ENCODE measurements around the gene GSDME. TPM values are rescaled to one million over a fixed set of nuclear protein-coding genes. Genes with fewer than 3 reads are reported as not detected.

The GSDME gene
- total RNA-seq, 4 donors from 2014 or later, result 5.3 to 15.7 (median 10.6) TPM

DNA sequence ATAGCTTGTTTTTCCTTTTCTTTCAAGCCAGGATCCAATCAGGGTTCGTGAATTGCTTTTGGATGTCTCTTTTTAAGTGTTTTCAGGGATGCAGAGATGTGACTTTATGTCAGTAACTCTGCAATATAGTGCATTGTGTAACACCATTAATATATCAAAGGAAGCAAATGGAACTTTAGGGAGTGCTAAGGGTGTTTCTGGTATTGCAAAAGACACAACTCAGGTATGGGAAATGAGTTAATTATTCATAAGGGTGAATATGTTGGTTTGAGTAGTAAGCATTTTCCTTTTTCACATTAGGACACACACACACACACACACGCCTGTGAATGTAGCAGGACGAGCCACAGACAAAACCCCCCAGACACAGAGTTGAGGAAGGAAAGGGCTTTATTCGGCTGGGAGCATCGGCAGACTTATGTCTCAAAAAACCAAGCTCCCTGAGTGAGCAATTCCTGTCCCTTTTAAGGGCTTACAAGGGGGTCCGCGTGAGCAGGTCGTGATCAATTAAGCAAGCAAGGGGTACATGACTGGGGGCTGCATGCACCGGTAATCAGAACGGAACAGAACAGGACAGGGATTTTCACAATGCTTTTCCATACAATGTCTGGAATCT, 31.8 kb upstream of the GSDME start:
- Histone ChIP-seq H3K4me1 (no peaks in the 10 kb centered on the region), H3K27me3 (no peaks in the 10 kb centered on the region), H3K36me3 (no peaks in the 10 kb centered on the region), H3K9me3 (peaks cover 0 to 5% (median 0%) of the 10 kb centered on the region in 4 donors), H3K27ac (no peak overlapping the region), H3K4me3 (no peak overlapping the region)
- 91 to 92% methylated on average over 10 of the region's 10 CpGs for WGBS, 2 donors
- no peak for TF ChIP-seq POLR2A (IDR thresholded peaks at IDR 0.05)
- DNase-seq (ENCODE audit: low spot score in 2 of 2), result no peak

DNA sequence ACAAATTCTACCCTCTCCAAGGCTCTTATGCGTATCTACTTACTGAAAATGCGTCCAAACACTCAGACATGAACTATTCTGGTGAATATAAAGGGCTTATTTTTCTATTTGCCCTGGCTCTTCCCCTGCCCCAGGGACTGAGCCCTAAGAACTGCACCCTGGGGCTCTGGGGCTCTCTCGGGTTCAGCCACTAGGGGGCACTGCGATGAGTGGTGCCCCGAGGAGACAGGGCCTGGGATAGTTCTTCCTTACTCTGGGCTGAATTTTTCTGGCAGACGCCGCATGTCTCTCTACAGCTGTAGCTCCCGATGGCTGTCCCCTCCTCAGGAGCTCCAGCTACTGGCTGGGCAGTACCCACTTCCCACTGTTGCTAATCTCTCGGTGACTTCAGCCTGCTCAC, 30.8 kb upstream of the GSDME start:
- DNase-seq (ENCODE audit: low spot score in 2 of 2), result no peak
- Histone ChIP-seq H3K27ac (no peak overlapping the region), H3K36me3 (no peaks in the 10 kb centered on the region), H3K9me3 (peaks cover 0 to 5% (median 0%) of the 10 kb centered on the region in 4 donors), H3K27me3 (no peaks in the 10 kb centered on the region), H3K4me3 (no peak overlapping the region), H3K4me1 (no peaks in the 10 kb centered on the region)
- 91 to 94% methylated on average over 6 to 9 of the region's 9 CpGs for WGBS, 2 donors
- no peak for TF ChIP-seq EP300 (IDR thresholded peaks at IDR 0.05)

DNA sequence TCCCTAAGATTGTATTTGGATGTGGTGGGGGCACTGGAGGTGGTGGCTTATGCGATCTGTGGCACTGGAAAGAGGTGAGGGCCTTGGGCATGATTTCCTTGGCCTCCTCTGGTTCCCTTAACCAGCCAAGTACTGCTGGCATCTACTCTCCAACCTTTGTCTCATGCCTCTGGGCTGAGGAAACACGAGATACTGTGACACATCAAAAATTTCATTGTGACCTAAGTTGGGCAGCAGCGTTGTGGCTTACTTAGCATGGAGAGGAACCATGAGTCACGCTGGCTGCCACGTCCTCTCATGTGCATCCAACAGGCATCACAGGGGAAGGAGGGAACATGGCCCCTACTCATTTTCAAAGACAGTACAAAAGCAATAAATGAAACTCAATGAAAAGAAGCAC, 29.7 kb upstream of the GSDME start:
- Histone ChIP-seq H3K27me3 (no peaks in the 10 kb centered on the region), H3K4me1 (no peaks in the 10 kb centered on the region), H3K4me3 (no peak overlapping the region), H3K9me3 (peaks cover 0 to 5% (median 0%) of the 10 kb centered on the region in 4 donors), H3K27ac (no peak overlapping the region), H3K36me3 (no peaks in the 10 kb centered on the region)
- WGBS, 2 donors, result 58 to 78% methylated on average over 5 of the region's 5 CpGs
- DNase-seq (ENCODE audit: low spot score in 2 of 2), result no peak
- TF ChIP-seq, protein P1, sequence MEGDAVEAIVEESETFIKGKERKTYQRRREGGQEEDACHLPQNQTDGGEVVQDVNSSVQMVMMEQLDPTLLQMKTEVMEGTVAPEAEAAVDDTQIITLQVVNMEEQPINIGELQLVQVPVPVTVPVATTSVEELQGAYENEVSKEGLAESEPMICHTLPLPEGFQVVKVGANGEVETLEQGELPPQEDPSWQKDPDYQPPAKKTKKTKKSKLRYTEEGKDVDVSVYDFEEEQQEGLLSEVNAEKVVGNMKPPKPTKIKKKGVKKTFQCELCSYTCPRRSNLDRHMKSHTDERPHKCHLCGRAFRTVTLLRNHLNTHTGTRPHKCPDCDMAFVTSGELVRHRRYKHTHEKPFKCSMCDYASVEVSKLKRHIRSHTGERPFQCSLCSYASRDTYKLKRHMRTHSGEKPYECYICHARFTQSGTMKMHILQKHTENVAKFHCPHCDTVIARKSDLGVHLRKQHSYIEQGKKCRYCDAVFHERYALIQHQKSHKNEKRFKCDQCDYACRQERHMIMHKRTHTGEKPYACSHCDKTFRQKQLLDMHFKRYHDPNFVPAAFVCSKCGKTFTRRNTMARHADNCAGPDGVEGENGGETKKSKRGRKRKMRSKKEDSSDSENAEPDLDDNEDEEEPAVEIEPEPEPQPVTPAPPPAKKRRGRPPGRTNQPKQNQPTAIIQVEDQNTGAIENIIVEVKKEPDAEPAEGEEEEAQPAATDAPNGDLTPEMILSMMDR (IDR thresholded peaks at IDR 0.05), result no peak
- TF ChIP-seq POLR2A (IDR thresholded peaks at IDR 0.05) (no peak), EP300 (IDR thresholded peaks at IDR 0.05) (no peak)

DNA sequence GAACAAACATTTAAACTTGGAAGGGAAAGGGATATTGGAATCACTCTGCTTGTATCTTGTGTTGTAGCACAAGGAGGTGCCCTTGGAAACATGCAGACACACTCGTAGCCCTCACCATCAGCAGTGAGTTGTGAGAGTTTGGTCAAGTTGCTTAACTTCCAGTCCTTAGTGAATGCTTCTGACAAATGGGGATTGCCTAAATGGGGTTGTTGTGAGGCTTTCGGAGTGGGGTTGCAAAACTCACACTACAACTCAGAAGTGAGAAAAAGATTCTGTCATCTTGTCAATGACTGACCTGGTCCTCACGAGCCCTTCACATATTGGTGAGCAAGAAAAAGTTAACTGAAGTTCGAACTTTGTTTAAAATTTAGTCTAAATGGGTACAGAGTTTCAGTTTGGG, 29.0 kb upstream of the GSDME start:
- TF ChIP-seq EP300 (IDR thresholded peaks at IDR 0.05) (no peak), POLR2A (IDR thresholded peaks at IDR 0.05) (no peak)
- TF ChIP-seq, protein P1 (IDR thresholded peaks at IDR 0.05), result no peak

DNA sequence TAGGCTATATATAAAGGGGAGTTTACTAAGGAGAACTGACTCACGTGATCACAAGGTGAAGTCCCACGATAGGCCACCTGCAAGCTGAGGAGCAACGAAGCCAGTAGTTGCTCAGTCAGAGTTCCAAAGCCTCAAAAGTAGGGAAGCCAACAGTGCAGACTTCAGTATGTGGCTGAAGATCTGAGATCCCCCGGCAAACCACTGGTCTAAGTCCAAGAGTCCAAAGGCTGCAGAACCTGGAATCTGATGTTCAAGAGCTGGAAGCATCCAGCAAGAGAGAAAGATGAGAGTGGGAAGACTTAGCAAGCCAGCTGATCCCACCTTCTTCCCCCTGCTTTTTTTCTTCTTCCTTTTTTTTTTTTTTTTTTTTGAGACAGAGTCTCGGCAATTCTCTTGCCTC, 27.0 kb upstream of the GSDME start:
- Histone ChIP-seq H3K4me1 (peaks cover 0 to 2% (median 0%) of the 10 kb centered on the region in 4 donors), H3K9me3 (peaks cover 0 to under 1% (median 0%) of the 10 kb centered on the region in 4 donors), H3K27me3 (no peaks in the 10 kb centered on the region), H3K4me3 (no peak overlapping the region), H3K27ac (no peak overlapping the region), H3K36me3 (no peaks in the 10 kb centered on the region)
- 88 to 90% methylated on average over 5 of the region's 5 CpGs for WGBS, 2 donors
- no peak for DNase-seq (ENCODE audit: low spot score in 2 of 2)
- TF ChIP-seq, protein P1 (IDR thresholded peaks at IDR 0.05), result no peak
- no peak for TF ChIP-seq POLR2A (IDR thresholded peaks at IDR 0.05)
- TF ChIP-seq EP300 (IDR thresholded peaks at IDR 0.05), result no peak

More for the DNA sequence above, 29.0 kb upstream of the GSDME start:
- WGBS, 2 donors, result 85 to 97% methylated on average over 4 of the region's 4 CpGs
- Histone ChIP-seq H3K9me3 (peaks cover 0 to 5% (median 0%) of the 10 kb centered on the region in 4 donors), H3K36me3 (no peaks in the 10 kb centered on the region), H3K4me3 (no peak overlapping the region), H3K27me3 (no peaks in the 10 kb centered on the region), H3K4me1 (no peaks in the 10 kb centered on the region), H3K27ac (no peak overlapping the region)
- no peak for DNase-seq (ENCODE audit: low spot score in 2 of 2)

DNA sequence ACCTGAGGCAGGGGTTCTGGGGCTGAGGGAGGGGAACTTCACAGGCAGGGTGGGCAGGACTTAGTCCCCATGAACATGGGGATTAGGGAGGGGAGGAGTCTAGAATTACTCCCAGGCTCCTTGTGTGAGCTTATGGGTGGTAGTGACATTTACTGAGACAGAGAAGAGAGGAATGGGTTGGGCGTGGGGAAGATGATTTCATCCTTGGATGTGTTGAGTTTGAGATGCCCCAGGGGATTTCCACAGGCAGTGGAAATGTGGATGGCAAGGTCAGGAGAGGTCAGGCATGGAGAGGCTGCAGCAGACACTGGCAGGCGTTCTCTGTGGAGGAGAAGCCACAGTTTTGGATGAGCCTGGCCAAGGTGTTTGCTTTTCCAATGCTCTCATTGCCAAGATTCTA, 26.4 kb upstream of the GSDME start:
- Histone ChIP-seq H3K27ac (no peak overlapping the region), H3K36me3 (no peaks in the 10 kb centered on the region), H3K27me3 (no peaks in the 10 kb centered on the region), H3K4me3 (no peak overlapping the region), H3K9me3 (no peaks in the 10 kb centered on the region), H3K4me1 (peaks cover 0 to 5% (median 0%) of the 10 kb centered on the region in 4 donors)
- 75 to 88% methylated on average over 2 of the region's 2 CpGs for WGBS, 2 donors
- DNase-seq (ENCODE audit: low spot score in 2 of 2), result no peak
- no peak for TF ChIP-seq EP300 (IDR thresholded peaks at IDR 0.05)
- TF ChIP-seq, protein P1 (IDR thresholded peaks at IDR 0.05), result no peak
- no peak for TF ChIP-seq POLR2A (IDR thresholded peaks at IDR 0.05)
